ENCODE data around the gene RAPGEF2.
"Not testable (repeated sequence)": the region's sequence is repeated elsewhere in the genome, so short reads cannot be mapped to it uniquely, and the experiment has no call there.

Gene RAPGEF2

GRCh38 chr4:159248384-159249178 lies 145.7 kb downstream of the RAPGEF2 start:
- no peak for DNase-seq

GRCh38 chr4:159250751-159251325 lies 148.0 kb downstream of the RAPGEF2 start:
- DNase-seq = no peak

- DNase-seq = not testable (repeated sequence)
Observed at GRCh38 chr4:159251580-159251979, 148.7 kb downstream of the RAPGEF2 start.

GRCh38 chr4:159252491-159252890 lies 149.6 kb downstream of the RAPGEF2 start:
- no peak for DNase-seq

- DNase-seq = no peak
Observed at GRCh38 chr4:159256037-159256436, 153.2 kb downstream of the RAPGEF2 start.

GRCh38 chr4:159258889-159259560 lies 156.1 kb downstream of the RAPGEF2 start:
- no peak for DNase-seq

GRCh38 chr4:159264057-159264456 lies 161.2 kb downstream of the RAPGEF2 start:
- DNase-seq = no peak

GRCh38 chr4:159266981-159267868 lies 164.3 kb downstream of the RAPGEF2 start:
- no peak for DNase-seq

- no peak for DNase-seq
Observed at GRCh38 chr4:159267869-159268285, 165.0 kb downstream of the RAPGEF2 start.

GRCh38 chr4:159268607-159269006 lies 165.7 kb downstream of the RAPGEF2 start:
- DNase-seq = no peak

- DNase-seq = no peak
Observed at GRCh38 chr4:159269116-159269515, 166.2 kb downstream of the RAPGEF2 start.

- DNase-seq = no peak
Observed at GRCh38 chr4:159269956-159270355, 167.1 kb downstream of the RAPGEF2 start.

GRCh38 chr4:159271856-159272255 lies 169.0 kb downstream of the RAPGEF2 start:
- peak; percentile 75 to 83 for DNase-seq

GRCh38 chr4:159272273-159273140 lies 169.6 kb downstream of the RAPGEF2 start:
- DNase-seq = no peak

GRCh38 chr4:159273141-159273438 lies 170.2 kb downstream of the RAPGEF2 start:
- no peak for DNase-seq

- no peak for DNase-seq
Observed at GRCh38 chr4:159273841-159274240, 171.0 kb downstream of the RAPGEF2 start.

- DNase-seq = no peak
Observed at GRCh38 chr4:159278399-159278798, 175.5 kb downstream of the RAPGEF2 start.

- no peak for DNase-seq
Observed at GRCh38 chr4:159279084-159279483, 176.2 kb downstream of the RAPGEF2 start.

- no peak for DNase-seq
Observed at GRCh38 chr4:159280442-159281172, 177.7 kb downstream of the RAPGEF2 start.

- DNase-seq = no peak
Observed at GRCh38 chr4:159281771-159282170, 178.9 kb downstream of the RAPGEF2 start.

GRCh38 chr4:159282329-159282728 lies 179.4 kb downstream of the RAPGEF2 start:
- DNase-seq = no peak

Measured in Kasumi-1 (cell line).